ENCODE measurements around the gene CLCN7. TPM values are rescaled to one million over a fixed set of nuclear protein-coding genes. Genes with fewer than 3 reads are reported as not detected.

CLCN7 gene
- total and polyA plus RNA-seq, 9 of the 15 experiments (the other 6 are each of a cell fraction or from before 2014, with no cell fraction given): 0.06 to 126 (median 18.7) TPM

GRCh38 chr16:1470481-1471251 lies 4.2 kb downstream of the CLCN7 start:
- Histone ChIP-seq H3K79me2 (ENCODE audit: control insufficient read depth, insufficient read depth, low read length) (peaks cover 86% of the 10 kb centered on the region), H3K9me3 (replicated peaks; ENCODE audit: control insufficient read depth, insufficient read depth, low read depth, low read length) (no peaks in the 10 kb centered on the region), H3K9ac (ENCODE audit: insufficient read depth in 1 of 2, low read depth in 2 of 2, low read length in 2 of 2) (peak overlapping the region; percentile 60 to 90), H3K4me1 (replicated peaks in 1 of 2; ENCODE audit: control insufficient read depth in 2 of 2, insufficient read depth in 2 of 2, low read length in 2 of 2) (peaks cover 35 to 72% of the 10 kb centered on the region in 2 experiments; a peak in 4 of 5 replicates), H3K4me2 (ENCODE audit: insufficient read depth, low read length) (peak overlapping the region; percentile 47), H3K27ac (ENCODE audit: extremely low read depth, low read depth, low read length) (peak overlapping the region; percentile 70), H3K9me1 (ENCODE audit: control insufficient read depth, insufficient read depth, low read length) (peaks cover 6% of the 10 kb centered on the region), H3K36me3 (ENCODE audit: control insufficient read depth, insufficient read depth, low read length) (peaks cover 10% of the 10 kb centered on the region; the same call in 1 of the 3 replicates), H3K27me3 (ENCODE audit: control insufficient read depth in 2 of 2, insufficient read depth in 2 of 2, low read length in 2 of 2) (no peaks in the 10 kb centered on the region), H4K20me1 (replicated peaks; ENCODE audit: control insufficient read depth, insufficient read depth, low read length) (peaks cover 10% of the 10 kb centered on the region), H2AFZ (ENCODE audit: low read depth, low read length) (no peak overlapping the region), H3K4me3 (no peak overlapping the region; the same call in 1 of the 2 replicates)
- CTCF ChIA-PET (ENCODE audit: low intra/inter-chr PET ratio): interaction anchor here (0.6 kb wide), 1 partner anchor 42 kb away, joined by 3 read pairs; no protein-coding TSS in a partner anchor
- WGBS (ENCODE audit: insufficient coverage, low coverage, missing lambda C conversion rate): 58% methylated on average over 14 of the region's 14 CpGs
- POLR2A ChIA-PET: interaction anchor here (0.7 to 1.4 kb wide), 4 partner anchors 8 to 22 kb away, joined by 3 to 9 read pairs (median 4); no protein-coding TSS in a partner anchor
- no TSS peak for BruUV-seq (replicated peaks)
- peak; percentile 40 to 68 (median 44) for DNase-seq (ENCODE audit: extremely low read depth in 1 of 4, low spot score in 3 of 4)
- FAIRE-seq: peak; percentile 82
- TF ChIP-seq POLR2G (IDR thresholded peaks at IDR 0.05; ENCODE audit: low read depth, low read length) (peak; percentile 32), ATF3 (IDR thresholded peaks at IDR 0.05) (peak; percentile 57), ATF3 (CRISPR knock-in tag; conservative IDR thresholded peaks at IDR 0.05) (no peak), EGR1 (conservative IDR thresholded peaks at IDR 0.05) (peak; percentile 98), SRSF1 (IDR thresholded peaks at IDR 0.05; ENCODE audit: low read depth, low read length) (no peak), ZBTB7A (IDR thresholded peaks at IDR 0.05; ENCODE audit: borderline replicate concordance, control insufficient read depth, low read depth, low read length) (0 out of 2 replicates have a peak, but pooled peaks have one; percentile 16), SPI1 (IDR thresholded peaks at IDR 0.05; ENCODE audit: borderline replicate concordance, low read depth, low read length) (0 out of 2 replicates have a peak, but pooled peaks have one; percentile 25), BHLHE40 (IDR thresholded peaks at IDR 0.05; ENCODE audit: low read length) (0 out of 2 replicates have a peak, but pooled peaks have one; percentile 5), XRCC4 (IDR thresholded peaks at IDR 0.05; ENCODE audit: extremely low read depth, insufficient read depth, insufficient read length) (no peak), JUND (IDR thresholded peaks at IDR 0.05; ENCODE audit: borderline replicate concordance, low read depth, low read length) (peak; percentile 51; the same call in 1 of the 2 replicates), JUND (tag; IDR thresholded peaks at IDR 0.05; ENCODE audit: borderline replicate concordance, low read depth, low read length) (no peak), DPF2 (IDR thresholded peaks at IDR 0.05) (0 out of 2 replicates have a peak, but pooled peaks have one; percentile 21), RBFOX2 (IDR thresholded peaks at IDR 0.05; ENCODE audit: low read depth, low read length) (peak; percentile 58), TAF1 (IDR thresholded peaks at IDR 0.05; ENCODE audit: control insufficient read depth, extremely low read depth, insufficient read depth, low read length, severe bottlenecking) (peak; percentile 17), ZHX1 (conservative IDR thresholded peaks at IDR 0.05; ENCODE audit: low read length) (no peak)
- intact Hi-C loops (cut with micrococcal nuclease): no loop called here
- 0 out of 3 replicates have a peak, but pooled peaks have one; percentile 4 for ATAC-seq
- in situ Hi-C loops (cut with MboI): no loop called here

Measured in K562 (cell line).